ENCODE measurements around the gene ITPKA.

ITPKA gene

GRCh38 chr15:41511899-41512369 is 18.3 kb downstream of the ITPKA start:
- DNase-seq, result no peak

- no peak for DNase-seq
These were observed 18.9 kb downstream of the ITPKA start for GRCh38 chr15:41512512-41512939.

DNA sequence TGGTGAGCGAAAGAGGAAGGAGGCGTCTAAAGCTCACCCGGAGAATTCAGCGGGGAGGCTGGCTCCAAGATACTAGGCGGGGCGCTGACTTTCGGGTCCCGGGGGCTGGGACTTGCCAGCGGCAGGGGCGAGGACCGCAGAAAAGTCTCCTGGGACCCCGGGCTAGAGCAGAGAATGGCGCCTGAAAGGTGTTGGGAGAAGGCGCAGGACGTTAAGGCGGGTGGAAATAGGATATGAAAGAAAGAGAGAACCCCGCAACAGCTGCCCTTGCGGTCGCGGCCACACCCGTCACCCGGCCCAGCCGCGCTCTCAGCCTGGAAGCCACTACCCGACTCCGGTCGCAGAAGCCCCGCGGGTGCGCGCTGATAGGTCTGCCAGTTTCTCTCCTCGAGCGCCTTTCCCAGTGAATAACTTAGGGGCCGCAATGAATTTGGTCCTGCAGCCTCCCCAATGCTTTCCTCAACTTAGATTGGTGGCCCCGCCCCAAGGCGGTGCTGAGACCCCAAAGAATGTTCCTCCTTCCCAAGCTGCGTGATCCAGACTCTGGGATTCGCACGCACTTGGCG is 19.3 kb downstream of the ITPKA start:
- DNase-seq, result no peak

- DNase-seq, result no peak
These were observed 20.0 kb downstream of the ITPKA start, which contains the start of gene LTK for GRCh38 chr15:41513506-41514227. TSS of gene LTK (minus strand) at chr15:41513827. CDS start at chr15:41513709, 118 bp downstream.

- DNase-seq, result no peak
These were observed 24.3 kb downstream of the ITPKA start for GRCh38 chr15:41517895-41518449.

DNA sequence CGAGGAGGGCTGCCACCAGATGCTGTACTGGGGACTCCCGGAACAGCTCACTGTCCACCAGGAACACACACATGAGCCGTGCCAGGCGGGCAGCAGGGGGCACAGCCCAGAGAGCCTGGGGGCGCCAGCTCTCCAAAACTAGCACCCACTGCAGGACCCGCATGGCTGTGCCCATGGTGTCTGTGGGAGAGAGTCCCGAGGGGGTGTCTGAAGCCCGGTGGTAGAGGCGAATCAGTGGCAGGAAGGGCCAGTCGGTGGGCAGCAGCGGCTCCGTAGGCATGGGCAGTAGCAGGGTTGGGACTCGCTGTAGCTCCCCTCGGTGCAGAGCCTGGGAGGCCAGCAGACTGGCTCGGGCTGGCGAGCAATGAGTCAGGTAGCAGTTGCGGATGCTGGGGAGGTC is 27.0 kb downstream of the ITPKA start:
- DNase-seq, result no peak

- DNase-seq, result no peak
These were observed 27.9 kb downstream of the ITPKA start for GRCh38 chr15:41521614-41522013.

DNA sequence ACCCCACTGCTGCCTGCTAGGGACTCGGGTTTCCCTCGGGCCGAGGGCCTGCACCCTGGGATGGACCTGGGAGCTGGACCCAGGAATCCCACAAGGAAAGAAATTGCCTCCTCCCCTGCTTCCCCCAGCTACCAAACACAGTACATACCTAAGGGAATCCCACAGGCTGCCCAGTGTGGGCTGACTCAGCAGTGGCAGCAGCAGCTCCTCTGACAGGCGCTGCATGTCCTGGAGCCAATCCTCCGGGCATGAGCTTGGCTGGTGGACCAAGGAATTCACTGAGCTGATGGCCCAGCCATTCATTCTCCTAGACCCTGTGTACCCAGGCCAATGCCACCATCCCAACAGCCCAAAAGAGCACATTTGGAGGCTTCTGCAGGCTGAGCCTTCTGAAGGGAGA is 29.4 kb downstream of the ITPKA start:
- no peak for DNase-seq

DNA sequence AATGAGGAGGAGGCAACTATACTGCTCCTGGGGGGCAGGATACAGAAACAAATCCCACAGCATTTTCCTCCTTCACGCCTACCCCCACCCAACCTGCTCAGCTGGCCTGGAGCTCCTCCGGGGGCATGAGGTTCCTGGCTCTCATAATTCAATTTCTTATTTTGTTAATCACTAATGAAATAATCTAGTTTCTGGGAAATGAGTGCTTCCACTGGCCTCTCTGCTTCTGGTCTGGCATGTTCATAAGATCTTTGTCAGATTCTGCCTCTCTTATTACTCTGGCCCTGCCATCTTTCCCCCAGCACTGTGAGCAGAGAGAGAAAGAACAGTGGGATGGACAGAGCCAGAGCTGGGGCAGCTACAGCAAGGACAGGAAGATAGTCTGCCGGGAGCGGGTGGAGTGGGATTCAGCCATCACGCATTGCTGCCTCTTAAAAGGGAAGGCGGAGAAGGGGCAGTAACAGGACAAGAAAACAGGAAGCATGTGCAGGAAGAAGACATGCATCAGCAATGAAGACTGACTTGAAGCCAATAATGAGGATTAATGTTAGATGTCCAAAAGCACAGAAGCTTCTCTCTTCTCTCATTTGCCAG is 36.8 kb downstream of the ITPKA start:
- DNase-seq, result no peak

- no peak for DNase-seq
These were observed 41.9 kb downstream of the ITPKA start for GRCh38 chr15:41535544-41535943.

GRCh38 chr15:41536866-41537265 is 43.2 kb downstream of the ITPKA start:
- no peak for DNase-seq

GRCh38 chr15:41543521-41543870 is 49.8 kb downstream of the ITPKA start:
- DNase-seq, result no peak

GRCh38 chr15:41544650-41545015 is 51.0 kb downstream of the ITPKA start:
- DNase-seq, result no peak

GRCh38 chr15:41545218-41545617 is 51.5 kb downstream of the ITPKA start:
- no peak for DNase-seq

- no peak for DNase-seq
These were observed 53.4 kb downstream of the ITPKA start for GRCh38 chr15:41546851-41547786.

GRCh38 chr15:41550066-41550775 is 56.5 kb downstream of the ITPKA start:
- DNase-seq, result no peak
